Prostate gland (tissue), 2 donors: ENCODE data around the gene CBLN4.

Experiments
- CTCF ChIP-seq, 4 experiments: fragments of 200-600 bp in 2 of 4; fragments of 450-650 bp in 2 of 4; sonication (generic) in 2 of 4; IDR thresholded peaks; 1 replicate in 3 of 4; 2 replicates in 1 of 4; pipeline ENCODE4 v1.5.1; 2016 to 2019; ENCODE audit warnings: antibody characterized with exemption in 4 of 4, mild to moderate bottlenecking in 2 of 4, moderate library complexity in 2 of 4
- POLR2A ChIP-seq: fragments of 450-650 bp; IDR thresholded peaks from one replicate; pipeline ENCODE4 v1.6.1; 2016; ENCODE audit warnings: antibody characterized with exemption, mild to moderate bottlenecking

GRCh38 chr20:56014151-56014550 lies 8.8 kb upstream of the CBLN4 start:
- TF ChIP-seq POLR2A = no peak
- no peak for TF ChIP-seq CTCF (IDR thresholded peaks at IDR 0.05)
